ENCODE results near the gene RABGAP1.

DNA sequence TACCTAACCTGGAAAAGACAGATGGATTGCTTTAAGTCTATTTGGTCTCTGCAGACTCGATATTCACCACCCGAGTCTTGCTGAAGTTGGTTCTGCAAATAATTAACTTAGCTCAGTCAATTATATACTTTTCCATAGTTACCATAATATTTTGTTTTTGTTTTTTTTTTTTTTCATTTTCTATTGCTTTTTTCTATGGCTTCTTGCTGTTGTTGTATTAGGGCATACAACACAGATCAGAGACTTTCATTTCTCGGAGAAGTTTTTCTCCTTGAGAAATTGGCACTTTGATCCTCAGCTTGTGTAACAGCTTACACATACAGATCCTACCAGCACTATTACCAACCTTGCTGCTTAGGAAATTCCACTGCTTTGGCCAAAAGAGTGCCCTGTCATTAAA is 180.6 kb downstream of the RABGAP1 start:
- TF ChIP-seq CTCF (conservative IDR thresholded peaks at IDR 0.05) (no peak), EZH2 (IDR thresholded peaks at IDR 0.05; ENCODE audit: low read depth) (no peak)
